HEK293 (cell line): ENCODE measurements around the gene SYNJ2.

Experiments
- CTCF ChIA-PET: fragments of 350-600 bp; formaldehyde crosslinking; extraction: SDS; loops from one replicate; lab custom pipeline; 2021; ENCODE audit warnings: antibody characterized with exemption; lab: Yijun Ruan, JAX
- POLR2A ChIA-PET: fragments of 300-600 bp; formaldehyde crosslinking; extraction: SDS; loops from one replicate; lab custom pipeline; 2020; ENCODE audit warnings: antibody characterized with exemption, inconsistent platforms; lab: Yijun Ruan, JAX
- H3K27ac ChIP-seq: fragments of 200-500 bp; sonication (Bioruptor generic); 2 replicates; pipeline ENCODE4 v1.5.1; 2014; ENCODE audit warnings: low read depth, low read length, control low read depth, inconsistent platforms; ENCODE audit errors: extremely low read depth
- H3K36me3 ChIP-seq, 2 experiments: fragments of 200-500 bp in 1 of 2; sonication (Bioruptor generic) in 1 of 2; 1 replicate in 1 of 2; 2 replicates in 1 of 2; pipeline ENCODE4 v1.5.1; 2014 to 2017; ENCODE audit warnings: inconsistent platforms in 2 of 2, low read length in 2 of 2; ENCODE audit not compliant: control insufficient read depth in 2 of 2, insufficient read depth in 1 of 2
- H3K4me1 ChIP-seq: fragments of 200-500 bp; sonication (Bioruptor generic); 2 replicates; pipeline ENCODE4 v1.5.1; 2014; ENCODE audit warnings: mild to moderate bottlenecking, low read length, inconsistent platforms; ENCODE audit not compliant: control insufficient read depth, insufficient read depth
- H3K4me3 ChIP-seq: 2 replicates; pipeline ENCODE4 v1.5.1; 2011; ENCODE audit warnings: low read depth, mild to moderate bottlenecking, control low read depth, low read length, moderate library complexity
- H3K9me3 ChIP-seq: fragments of 200-500 bp; sonication (Bioruptor generic); 2 replicates; pipeline ENCODE4 v1.5.1; 2014; ENCODE audit warnings: low read depth, low read length, inconsistent platforms; ENCODE audit not compliant: control insufficient read depth, insufficient read depth
- HOXA7 ChIP-seq: sonication (generic); formaldehyde crosslinking; IDR thresholded peaks from 2 replicates; pipeline ENCODE4 v1.8.1; 2022; ENCODE audit warnings: missing genetic modification reagents, borderline replicate concordance
- HOXC10 ChIP-seq: sonication (generic); formaldehyde crosslinking; IDR thresholded peaks from 2 replicates; pipeline ENCODE4 v1.8.1; 2023; ENCODE audit warnings: mild to moderate bottlenecking, missing genetic modification reagents
- IKZF3 ChIP-seq: fragments of 450-650 bp; IDR thresholded peaks from 2 replicates; pipeline ENCODE4 v1.5.0; 2018; ENCODE audit warnings: missing biosample characterization, mild to moderate bottlenecking, missing genetic modification characterization, moderate library complexity
- ZEB2 ChIP-seq: fragments of 450-650 bp; formaldehyde crosslinking; IDR thresholded peaks from 2 replicates; pipeline ENCODE4 v1.5.1; 2016; ENCODE audit warnings: missing biosample characterization, missing genetic modification characterization
- ZFP37 ChIP-seq: fragments of 450-650 bp; formaldehyde crosslinking; IDR thresholded peaks from 2 replicates; pipeline ENCODE4 v1.5.1; 2016; ENCODE audit warnings: missing biosample characterization, missing genetic modification characterization
- ZIC2 ChIP-seq: fragments of 450-650 bp; formaldehyde crosslinking; IDR thresholded peaks from 2 replicates; pipeline ENCODE4 v1.5.1; 2016; ENCODE audit warnings: missing biosample characterization, missing genetic modification characterization
- ZNF169 ChIP-seq: fragments of 450-650 bp; formaldehyde crosslinking; IDR thresholded peaks from 2 replicates; pipeline ENCODE4 v1.5.1; 2016; ENCODE audit warnings: missing biosample characterization, missing genetic modification characterization
- ZNF214 ChIP-seq: fragments of 450-650 bp; formaldehyde crosslinking; IDR thresholded peaks from 2 replicates; pipeline ENCODE4 v1.5.1; 2017; ENCODE audit warnings: missing biosample characterization, mild to moderate bottlenecking, missing genetic modification characterization, borderline replicate concordance
- ZNF280D ChIP-seq: fragments of 450-650 bp; formaldehyde crosslinking; IDR thresholded peaks from 2 replicates; pipeline ENCODE4 v1.5.1; 2016; ENCODE audit warnings: missing biosample characterization, missing genetic modification characterization
- ZNF341 ChIP-seq: fragments of 450-650 bp; formaldehyde crosslinking; IDR thresholded peaks from 2 replicates; pipeline ENCODE4; 2016; ENCODE audit warnings: low read depth, missing biosample characterization, missing genetic modification characterization
- ZNF449 ChIP-seq: fragments of 450-650 bp; formaldehyde crosslinking; IDR thresholded peaks from 2 replicates; pipeline ENCODE4 v1.5.1; 2017; ENCODE audit warnings: missing biosample characterization, mild to moderate bottlenecking, missing genetic modification characterization, moderate library complexity
- ZNF530 ChIP-seq: fragments of 450-650 bp; formaldehyde crosslinking; IDR thresholded peaks from 2 replicates; pipeline ENCODE4 v1.5.1; 2016; ENCODE audit warnings: low read depth, missing biosample characterization, missing genetic modification characterization
- ZNF670 ChIP-seq: fragments of 450-650 bp; formaldehyde crosslinking; IDR thresholded peaks from 2 replicates; pipeline ENCODE4 v1.5.1; 2016; ENCODE audit warnings: missing biosample characterization, missing genetic modification characterization, low read depth
- ZNF777 ChIP-seq: fragments of 450-650 bp; formaldehyde crosslinking; IDR thresholded peaks from 2 replicates; pipeline ENCODE4 v1.5.1; 2017; ENCODE audit warnings: missing biosample characterization, missing genetic modification characterization, borderline replicate concordance
- ZSCAN23 ChIP-seq: fragments of 450-650 bp; formaldehyde crosslinking; IDR thresholded peaks from 2 replicates; pipeline ENCODE4 v1.5.1; 2016; ENCODE audit warnings: missing biosample characterization, missing genetic modification characterization
- TF ChIP-seq, protein P1 (sequence below): fragments of 450-650 bp; formaldehyde crosslinking; IDR thresholded peaks from 2 replicates; pipeline ENCODE4 v1.5.1; 2016; ENCODE audit warnings: missing biosample characterization, missing genetic modification characterization

The SYNJ2 gene

DNA sequence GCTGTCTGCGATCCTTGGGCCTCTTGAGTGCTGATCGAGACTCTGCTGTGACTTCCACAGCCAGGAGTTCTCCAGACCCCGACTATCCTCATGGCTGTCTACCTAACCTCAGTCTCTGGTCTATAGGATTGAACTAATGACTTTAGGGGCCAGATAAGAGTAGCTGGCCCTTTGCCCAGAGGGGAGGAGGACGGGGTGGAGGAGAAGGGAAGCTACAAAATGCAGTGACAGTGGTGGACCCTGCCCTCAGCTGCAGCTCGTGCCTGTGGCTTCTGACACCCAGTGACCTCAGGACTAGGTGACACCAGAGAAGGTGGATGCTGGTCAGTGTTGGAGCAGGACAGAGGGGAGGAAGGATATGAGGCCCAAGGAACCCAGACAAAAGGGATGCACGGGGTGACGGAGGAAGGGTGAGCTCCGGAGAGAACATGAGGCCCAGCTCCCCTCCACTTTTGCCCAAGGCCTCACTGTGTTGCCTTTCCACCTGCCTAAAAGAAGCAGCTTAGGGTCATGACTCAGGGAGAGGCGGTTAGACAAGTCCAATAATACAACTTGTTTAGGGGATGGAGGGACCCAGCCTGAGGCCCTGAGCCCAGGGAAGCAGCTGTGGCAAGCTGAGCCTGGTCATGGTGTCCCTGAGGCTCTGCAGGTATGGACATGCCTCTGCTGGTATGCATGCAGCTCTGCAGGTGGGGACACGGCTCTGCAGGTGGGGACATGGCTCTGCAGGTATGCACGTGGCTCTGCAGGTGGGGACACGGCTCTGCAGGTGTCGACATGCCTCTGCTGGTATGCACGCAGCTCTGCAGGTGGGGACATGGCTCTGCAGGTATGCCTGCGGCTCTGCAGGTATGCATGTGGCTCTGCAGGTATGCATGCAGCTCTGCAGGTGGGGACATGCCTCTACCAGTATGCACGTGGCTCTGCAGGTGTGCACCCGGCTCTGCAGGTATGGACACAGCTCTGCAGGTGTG lies 67.7 kb downstream of the SYNJ2 start:
- POLR2A ChIA-PET: interaction anchor here (0.9 to 2.0 kb wide), 2 partner anchors 9 to 18 kb away, joined by 4 to 6 read pairs; no protein-coding TSS in a partner anchor
- no peak overlapping the region for H3K4me3 ChIP-seq

GRCh38 chr6:158050107-158050735 lies 68.6 kb downstream of the SYNJ2 start:
- no peaks in the 10 kb centered on the region for H3K4me1 ChIP-seq
- ChIA-PET POLR2A (no interaction called here), CTCF (interaction anchor here (0.8 kb wide), 1 partner anchor 8 kb away, joined by 3 read pairs; no protein-coding TSS in a partner anchor)
- H3K36me3 ChIP-seq: peaks cover 0 to 18% of the 10 kb centered on the region in 2 experiments; a peak in 1 of 3 replicates
- H3K4me3 ChIP-seq: no peak overlapping the region
- H3K9me3 ChIP-seq: no peaks in the 10 kb centered on the region
- TF ChIP-seq HOXC10: no peak
- TF ChIP-seq ZNF280D (tag by site-specific recombination): no peak
- no peak for TF ChIP-seq ZNF530 (tag by site-specific recombination)
- no peak for TF ChIP-seq ZNF449
- TF ChIP-seq ZNF341: no peak
- no peak for TF ChIP-seq ZSCAN23 (tag by site-specific recombination)
- TF ChIP-seq ZFP37 (tag by site-specific recombination): no peak
- H3K27ac ChIP-seq: no peak overlapping the region

More for the DNA sequence above, 67.7 kb downstream of the SYNJ2 start:
- Histone ChIP-seq H3K27ac (no peak overlapping the region), H3K36me3 (peaks cover 0 to 11% of the 10 kb centered on the region in 2 experiments; a peak in 1 of 3 replicates), H3K9me3 (no peaks in the 10 kb centered on the region), H3K4me1 (no peaks in the 10 kb centered on the region)
- 0 out of 2 replicates have a peak, but pooled peaks have one; percentile 44 for TF ChIP-seq ZEB2 (tag by site-specific recombination)
- TF ChIP-seq, protein P1, sequence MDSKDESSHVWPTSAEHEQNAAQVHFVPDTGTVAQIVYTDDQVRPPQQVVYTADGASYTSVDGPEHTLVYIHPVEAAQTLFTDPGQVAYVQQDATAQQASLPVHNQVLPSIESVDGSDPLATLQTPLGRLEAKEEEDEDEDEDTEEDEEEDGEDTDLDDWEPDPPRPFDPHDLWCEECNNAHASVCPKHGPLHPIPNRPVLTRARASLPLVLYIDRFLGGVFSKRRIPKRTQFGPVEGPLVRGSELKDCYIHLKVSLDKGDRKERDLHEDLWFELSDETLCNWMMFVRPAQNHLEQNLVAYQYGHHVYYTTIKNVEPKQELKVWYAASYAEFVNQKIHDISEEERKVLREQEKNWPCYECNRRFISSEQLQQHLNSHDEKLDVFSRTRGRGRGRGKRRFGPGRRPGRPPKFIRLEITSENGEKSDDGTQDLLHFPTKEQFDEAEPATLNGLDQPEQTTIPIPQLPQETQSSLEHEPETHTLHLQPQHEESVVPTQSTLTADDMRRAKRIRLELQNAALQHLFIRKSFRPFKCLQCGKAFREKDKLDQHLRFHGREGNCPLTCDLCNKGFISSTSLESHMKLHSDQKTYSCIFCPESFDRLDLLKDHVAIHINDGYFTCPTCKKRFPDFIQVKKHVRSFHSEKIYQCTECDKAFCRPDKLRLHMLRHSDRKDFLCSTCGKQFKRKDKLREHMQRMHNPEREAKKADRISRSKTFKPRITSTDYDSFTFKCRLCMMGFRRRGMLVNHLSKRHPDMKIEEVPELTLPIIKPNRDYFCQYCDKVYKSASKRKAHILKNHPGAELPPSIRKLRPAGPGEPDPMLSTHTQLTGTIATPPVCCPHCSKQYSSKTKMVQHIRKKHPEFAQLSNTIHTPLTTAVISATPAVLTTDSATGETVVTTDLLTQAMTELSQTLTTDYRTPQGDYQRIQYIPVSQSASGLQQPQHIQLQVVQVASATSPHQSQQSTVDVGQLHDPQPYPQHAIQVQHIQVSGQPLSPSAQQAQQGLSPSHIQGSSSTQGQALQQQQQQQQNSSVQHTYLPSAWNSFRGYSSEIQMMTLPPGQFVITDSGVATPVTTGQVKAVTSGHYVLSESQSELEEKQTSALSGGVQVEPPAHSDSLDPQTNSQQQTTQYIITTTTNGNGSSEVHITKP: no peak
- peak; percentile 67 for TF ChIP-seq ZIC2
- CTCF ChIA-PET: interaction anchor here (0.8 to 1.0 kb wide), 2 partner anchors 9 to 22 kb away, joined by 3 to 4 read pairs; no protein-coding TSS in a partner anchor

DNA sequence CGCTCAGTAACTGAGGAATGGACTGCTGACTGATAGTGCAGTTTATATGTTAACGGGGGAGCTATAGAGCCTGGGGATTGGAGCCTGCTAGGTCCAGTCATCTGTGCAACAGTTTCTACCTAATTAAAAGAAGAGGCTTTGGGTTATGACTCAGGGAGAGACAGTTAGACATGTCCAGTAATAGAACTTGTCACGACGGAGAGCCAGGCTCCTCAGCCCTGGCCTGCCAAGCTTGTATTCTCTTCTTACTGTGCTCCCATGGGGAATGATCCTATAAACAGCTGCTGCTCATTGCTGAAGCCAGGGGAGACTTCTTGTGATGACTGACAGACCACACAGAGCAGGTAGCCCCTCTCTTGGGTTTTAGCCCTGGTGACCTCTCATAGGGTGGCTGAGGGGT lies 69.3 kb downstream of the SYNJ2 start:
- Histone ChIP-seq H3K9me3 (no peaks in the 10 kb centered on the region), H3K4me1 (no peaks in the 10 kb centered on the region), H3K27ac (no peak overlapping the region), H3K4me3 (no peak overlapping the region), H3K36me3 (peaks cover 0 to 18% of the 10 kb centered on the region in 2 experiments; a peak in 1 of 3 replicates)
- POLR2A ChIA-PET: no interaction called here
- CTCF ChIA-PET: no interaction called here
- TF ChIP-seq HOXA7 (CRISPR knock-in tag) (no peak), ZNF777 (no peak), IKZF3 (tag by site-specific recombination) (no peak), ZNF169 (tag by site-specific recombination) (no peak), ZNF670 (no peak), ZNF214 (tag by site-specific recombination) (no peak)
- TF ChIP-seq, protein P1: no peak
